PC-3 (cell line): ENCODE measurements around the gene LPCAT1.

Source experiments
- CTCF ChIP-seq: fragments of 300-600 bp; sonication (generic); conservative IDR thresholded peaks from 2 replicates; pipeline ENCODE4 v1.5.1; 2017; ENCODE audit warnings: antibody characterized with exemption, low read depth, mild to moderate bottlenecking, low read length
- EZH2phosphoT487 ChIP-seq: fragments of 300-600 bp; sonication (generic); IDR thresholded peaks from 2 replicates; pipeline ENCODE4 v1.6.1; 2018; ENCODE audit warnings: mild to moderate bottlenecking, antibody characterized with exemption, low read length, borderline replicate concordance

- TF ChIP-seq CTCF = no peak
- TF ChIP-seq EZH2phosphoT487 = no peak
These were observed 43.5 kb downstream of the LPCAT1 start for GRCh38 chr5:1480217-1480616.
